SW 1271 (cell line): ENCODE measurements around the gene ZNF726.
"Not testable (repeated sequence)": the region's sequence is repeated elsewhere in the genome, so short reads cannot be mapped to it uniquely, and the experiment has no call there.

Experiments
- DNase-seq, 2 experiments: peaks; one replicate each; lab custom pipeline; 2025; lab: John Stamatoyannopoulos, UW

ZNF726 gene

DNA sequence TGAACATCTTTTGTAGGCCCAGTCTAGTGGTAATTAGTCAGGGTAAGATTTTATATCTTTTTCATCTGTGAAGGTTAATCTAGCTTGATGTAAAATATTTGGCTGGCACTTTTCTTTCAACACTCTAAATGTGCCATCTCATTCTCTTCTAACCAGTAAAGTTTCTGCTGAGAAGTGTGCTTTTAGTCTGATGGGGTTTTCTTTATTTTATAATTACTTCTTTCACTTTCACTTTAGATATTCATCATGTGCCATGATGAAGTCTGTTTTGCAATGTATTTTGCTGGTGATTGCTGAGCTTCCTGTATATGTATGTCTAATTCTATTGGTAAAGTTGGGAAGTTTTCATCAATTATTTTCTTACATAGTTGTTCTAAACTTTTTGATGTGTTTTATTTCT, 31.9 kb downstream of the ZNF726 start:
- DNase-seq, result no peak

DNA sequence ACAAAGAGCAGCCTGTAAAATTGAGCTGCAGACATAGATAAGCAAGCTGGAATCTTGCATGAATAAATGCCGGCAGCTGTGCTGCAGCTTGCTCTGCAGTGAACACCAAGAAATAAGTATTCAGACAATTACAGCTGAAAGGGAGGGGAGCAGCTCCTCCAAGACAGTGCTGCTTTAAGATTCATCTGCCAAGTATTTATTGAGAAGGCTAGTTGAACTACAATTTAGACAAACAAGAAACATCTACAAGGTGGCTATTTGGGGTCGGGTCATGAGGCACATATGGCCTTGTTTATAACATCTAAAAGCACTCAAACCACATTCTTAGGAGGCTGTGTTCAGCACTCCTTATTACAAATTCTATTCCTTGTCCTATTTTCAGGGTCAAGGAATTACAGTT, 34.9 kb downstream of the ZNF726 start:
- no peak for DNase-seq

DNA sequence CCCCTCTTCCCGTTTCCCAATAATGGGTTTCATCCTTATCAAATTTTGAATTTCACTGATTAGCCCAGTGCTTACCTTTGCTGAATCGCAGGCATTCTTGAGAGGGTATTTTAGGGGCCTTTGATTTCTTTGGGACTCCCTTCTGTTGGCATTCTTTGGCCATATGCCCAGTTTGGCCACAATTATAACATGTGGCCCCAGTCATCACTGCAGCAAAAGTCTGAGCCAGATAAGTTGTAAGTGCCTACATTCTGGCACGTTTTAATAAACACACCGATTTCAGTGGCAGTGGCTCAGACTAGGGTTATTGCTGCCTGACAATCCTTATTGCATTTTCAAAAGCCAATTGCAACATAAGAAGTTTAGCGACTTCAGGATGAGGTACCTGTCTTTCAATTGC, 41.4 kb downstream of the ZNF726 start:
- no peak for DNase-seq

DNA sequence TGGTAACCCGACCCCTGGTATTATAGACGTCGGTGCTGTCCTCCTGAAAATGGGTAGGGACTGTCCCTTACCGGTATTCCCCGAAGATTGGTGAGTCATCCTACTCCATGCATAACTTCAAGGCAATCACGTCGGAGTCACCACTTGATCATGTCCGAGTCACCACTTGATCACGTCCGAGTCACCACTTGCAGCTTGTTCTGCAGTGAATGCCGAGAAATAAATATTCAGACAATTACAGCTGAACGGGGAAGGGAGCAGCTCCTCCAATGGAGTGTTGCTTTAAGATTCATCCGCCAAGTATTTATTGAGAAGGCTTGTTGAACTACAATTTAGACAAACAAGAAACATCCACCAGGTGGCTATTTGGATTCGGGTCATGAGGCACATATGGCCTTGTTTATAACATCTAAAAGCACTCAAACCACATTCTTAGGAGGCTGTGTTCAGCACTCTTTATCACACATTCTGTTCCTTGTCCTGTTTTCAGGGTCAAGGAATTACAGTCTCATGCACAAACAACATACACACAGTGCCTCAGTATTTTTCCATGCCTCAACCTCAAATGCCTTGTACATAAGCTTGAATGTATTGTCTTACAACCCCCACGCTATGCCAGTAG, 43.1 kb downstream of the ZNF726 start:
- DNase-seq, result peak; percentile 73 to 89

DNA sequence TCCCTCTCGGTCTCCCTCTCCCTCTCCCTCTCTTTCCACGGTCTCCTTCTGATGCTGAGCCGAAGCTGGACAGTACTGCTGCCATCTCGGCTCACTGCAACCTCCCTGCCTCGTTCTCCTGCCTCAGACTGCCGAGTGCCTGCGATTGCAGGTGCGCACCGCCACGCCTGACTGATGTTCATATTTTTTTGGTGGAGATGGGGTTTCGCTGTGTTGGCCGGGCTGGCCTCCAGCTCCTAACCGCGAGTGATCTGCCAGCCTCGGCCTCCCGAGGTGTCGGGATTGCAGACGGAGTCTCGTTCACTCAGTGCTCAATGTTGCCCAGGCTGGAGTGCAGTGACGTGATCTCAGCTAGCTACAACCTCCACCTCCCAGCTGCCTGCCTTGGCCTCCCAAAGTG, 48.7 kb downstream of the ZNF726 start:
- not testable (repeated sequence) for DNase-seq

DNA sequence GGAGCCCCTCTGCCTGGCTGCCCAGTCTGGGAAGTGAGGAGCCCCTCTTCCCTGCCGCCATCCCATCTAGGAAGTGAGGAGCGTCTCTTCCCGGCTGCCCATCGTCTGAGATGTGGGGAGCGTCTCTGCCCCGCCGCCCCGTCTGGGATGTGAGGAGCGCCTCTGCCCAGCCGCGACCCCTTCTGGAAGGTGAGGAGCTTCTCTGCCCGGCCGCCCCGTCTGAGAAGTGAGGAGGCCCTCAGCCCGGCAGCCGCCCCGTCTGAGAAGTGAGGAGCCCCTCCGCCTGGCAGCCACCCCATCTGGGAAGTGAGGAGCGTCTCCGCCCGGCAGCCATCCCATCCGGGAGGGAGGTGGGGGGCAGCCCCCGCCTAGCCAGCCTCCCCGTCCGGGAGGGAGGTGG, 49.2 kb downstream of the ZNF726 start:
- not testable (repeated sequence) for DNase-seq

DNA sequence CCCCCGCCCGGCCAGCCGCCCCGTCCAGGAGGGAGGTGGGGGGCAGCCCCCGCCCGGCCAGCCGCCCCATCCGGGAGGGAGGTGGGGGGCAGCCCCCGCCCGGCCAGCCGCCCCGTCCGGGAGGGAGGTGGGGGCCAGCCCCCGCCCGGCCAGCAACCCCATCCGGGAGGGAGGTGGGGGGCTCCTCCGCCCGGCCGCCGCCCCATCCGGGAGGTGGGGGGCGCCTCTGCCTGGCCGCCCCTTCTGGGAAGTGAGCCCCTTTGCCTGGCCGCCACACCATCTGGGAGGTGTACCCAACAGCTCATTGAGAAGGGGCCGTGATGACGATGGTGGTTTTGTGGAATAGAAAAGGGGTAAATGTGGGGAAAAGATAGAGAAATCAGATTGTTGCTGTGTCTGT, 49.6 kb downstream of the ZNF726 start:
- DNase-seq, result not testable (repeated sequence)

DNA sequence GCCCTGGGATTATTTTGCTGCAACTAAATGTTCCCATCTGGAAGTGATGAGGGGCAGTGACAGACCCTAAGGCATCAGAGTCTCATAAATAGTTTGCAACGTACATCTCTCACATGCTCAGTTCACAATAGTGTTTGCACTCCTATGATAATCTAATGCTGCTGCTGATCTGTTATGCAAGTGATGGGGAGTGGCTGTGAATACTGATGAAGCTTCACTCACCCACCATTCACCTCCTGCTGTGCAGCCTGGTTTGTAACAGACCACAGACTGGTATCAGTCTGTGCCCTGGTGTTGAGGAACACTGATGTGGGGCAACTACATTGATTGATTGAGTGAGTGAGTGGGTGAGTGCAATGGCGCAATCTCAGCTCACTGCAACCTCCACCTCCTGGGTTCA, 54.9 kb downstream of the ZNF726 start:
- DNase-seq, result no peak

DNA sequence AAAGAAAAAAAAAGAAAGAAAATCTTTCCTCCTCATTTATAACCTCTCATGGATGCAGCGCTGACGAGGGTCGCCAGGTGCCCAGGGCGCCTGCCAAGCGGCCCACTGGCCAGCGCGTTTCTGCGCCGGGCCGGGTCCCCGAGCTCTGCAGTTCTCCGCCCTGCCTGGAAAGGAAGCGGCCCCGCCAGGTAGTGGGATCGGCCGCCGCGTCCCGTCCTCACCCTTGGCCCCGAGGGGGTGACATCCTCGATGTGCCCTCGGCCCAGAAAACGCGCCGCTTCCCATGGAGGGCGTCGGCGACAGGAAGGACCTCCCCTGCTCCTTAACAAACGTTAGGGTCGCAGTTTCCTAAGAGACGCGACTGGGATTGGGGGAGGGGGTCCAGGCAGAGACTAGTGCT, 56.9 kb downstream of the ZNF726 start:
- no peak for DNase-seq

DNA sequence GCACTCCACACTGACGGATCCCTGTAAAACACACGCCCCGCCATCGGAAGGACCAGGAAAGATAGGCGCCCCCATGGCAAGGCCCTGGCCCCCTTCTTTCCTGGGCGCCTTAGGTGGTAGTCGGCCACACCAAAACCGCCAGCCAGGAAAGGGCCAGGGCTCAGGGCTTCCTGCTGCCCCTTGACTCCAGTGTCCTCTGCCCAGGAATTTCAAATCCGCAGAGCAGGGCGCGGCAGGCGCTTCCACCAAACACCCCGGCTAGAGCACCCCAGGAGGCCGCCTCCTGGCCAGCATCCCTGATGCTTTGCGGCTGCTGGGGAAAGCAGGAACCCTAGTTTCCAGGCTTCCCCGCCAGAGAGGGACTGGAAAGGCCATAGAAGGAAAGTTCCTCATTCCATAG, 57.5 kb downstream of the ZNF726 start:
- DNase-seq, result no peak

DNA sequence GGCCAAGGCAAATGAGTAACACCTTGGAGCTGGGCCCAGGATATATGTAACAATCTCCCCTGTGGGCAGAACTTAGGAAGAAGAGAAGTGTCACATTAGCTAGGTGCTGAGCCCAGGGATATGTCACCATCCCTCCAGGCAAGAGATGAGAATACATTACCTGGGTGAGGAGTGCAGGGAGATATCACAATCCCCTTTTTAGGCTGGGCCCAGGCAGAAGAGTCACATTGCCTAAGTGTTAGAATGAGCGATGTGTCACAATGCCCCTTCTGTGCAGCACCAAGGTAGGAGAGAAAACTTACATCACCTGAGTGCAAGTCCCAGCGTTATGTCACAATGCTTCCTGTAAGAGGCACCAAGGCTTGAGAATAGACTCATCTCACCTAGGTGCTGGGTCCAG, 60.3 kb downstream of the ZNF726 start:
- DNase-seq, result no peak

DNA sequence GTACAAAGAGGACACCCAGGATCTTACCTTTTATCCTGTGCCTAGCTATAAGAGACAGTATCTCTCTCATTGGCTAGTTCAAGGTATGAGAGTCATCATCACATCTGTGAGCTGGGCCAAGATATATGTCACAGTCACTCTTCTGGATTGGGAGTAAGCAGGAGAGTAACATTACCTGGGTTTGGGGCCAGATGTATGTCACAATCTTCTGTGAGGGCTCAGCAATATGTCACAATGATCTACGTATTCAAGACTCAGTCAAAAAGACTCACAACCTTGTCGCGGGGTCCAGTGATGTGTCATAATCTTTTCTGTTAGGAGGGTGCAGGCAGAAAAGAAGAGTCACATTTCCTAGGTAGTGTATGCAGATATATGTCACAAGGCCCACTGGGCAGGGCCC, 61.9 kb downstream of the ZNF726 start:
- DNase-seq, result not testable (repeated sequence)

DNA sequence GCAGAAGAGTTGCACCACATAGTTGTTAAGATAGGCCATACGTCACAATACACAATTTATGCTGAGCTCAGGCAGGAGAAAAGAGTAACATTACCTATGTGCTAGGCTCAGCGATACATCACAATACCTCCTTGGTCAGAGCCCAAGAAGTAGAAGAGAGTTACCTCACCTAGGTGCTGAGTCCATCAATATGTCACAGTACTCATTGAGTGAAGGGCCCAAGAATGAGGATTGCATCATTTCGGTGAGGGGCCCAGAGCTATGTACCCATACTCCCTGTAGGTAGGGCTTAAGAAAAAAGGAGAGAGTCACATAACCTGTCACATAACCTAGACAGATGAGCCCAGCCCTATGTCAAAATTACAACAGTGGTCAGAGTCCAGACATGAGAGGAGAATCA, 62.6 kb downstream of the ZNF726 start:
- not testable (repeated sequence) for DNase-seq

DNA sequence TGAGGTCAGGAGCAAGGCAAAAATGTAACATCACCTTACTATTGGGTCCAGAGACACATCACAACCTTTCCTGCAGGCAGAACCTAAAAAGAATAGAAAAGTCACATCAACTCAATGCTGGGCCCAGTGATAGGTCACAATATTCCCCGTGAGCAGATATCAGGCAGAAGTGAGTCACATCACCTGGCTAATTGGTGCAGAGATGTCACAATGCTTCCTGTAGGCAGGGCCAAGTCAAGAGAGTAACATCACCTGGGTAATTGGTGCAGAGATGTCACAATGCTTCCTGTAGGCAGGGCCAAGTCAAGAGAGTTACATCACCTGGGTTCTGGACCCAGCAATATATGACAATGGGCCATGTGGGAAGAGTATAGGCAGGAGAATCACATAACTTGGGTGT, 63.4 kb downstream of the ZNF726 start:
- DNase-seq, result no peak

DNA sequence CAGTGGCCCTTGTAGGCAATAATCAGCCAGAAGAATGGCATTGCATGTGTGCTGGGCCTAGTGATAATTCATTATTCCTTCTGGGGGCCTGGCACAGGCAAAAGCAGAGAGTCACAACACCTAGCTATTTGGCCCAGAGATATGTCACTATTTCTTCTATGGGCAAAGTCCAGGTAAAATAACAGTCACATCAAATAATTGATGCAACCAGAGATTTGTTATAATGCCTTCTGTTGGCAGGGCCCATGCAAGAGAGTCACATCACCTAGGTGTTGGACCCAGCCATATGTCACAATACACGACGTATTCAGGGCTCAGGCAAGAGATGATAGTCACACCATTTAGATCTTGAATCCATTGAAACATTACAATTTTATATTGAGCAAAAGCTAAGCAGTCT, 66.1 kb downstream of the ZNF726 start:
- DNase-seq, result no peak

DNA sequence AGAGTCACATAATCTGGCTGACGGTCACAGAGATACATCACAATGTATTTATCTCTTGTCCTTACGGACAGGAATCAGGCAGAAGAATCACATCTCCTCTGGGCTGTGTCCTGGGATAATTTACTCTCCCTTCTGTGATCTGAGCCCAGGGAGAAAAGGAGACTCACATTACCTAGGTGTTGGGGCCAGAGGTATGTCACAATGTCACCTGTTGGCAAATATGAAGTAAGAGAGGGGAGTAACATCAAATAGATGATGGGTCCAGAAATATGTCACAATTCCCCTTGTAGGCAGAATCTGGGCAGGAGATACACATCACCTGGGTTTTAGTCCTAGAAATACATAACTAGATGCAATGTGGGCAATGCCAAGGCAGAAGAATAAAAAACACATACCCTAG, 67.2 kb downstream of the ZNF726 start:
- no peak for DNase-seq

DNA sequence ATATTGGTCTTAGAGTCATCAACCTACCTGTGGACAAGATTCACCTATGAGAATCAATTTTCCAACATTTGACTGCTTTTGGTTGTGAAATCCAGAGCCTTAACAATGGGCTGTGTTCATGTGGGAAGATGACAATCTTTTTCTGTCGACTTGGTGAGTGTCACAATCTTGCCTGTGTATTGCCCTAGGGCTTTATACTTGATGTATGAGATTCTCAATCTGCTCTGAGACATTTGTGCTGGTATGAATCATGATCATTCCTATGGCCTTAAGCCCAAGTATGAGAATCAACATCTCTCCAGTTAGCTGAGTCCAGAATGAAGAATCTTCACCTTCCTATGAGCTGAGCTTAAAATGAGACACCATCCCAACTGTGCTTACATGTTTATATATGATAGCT, 68.7 kb downstream of the ZNF726 start:
- no peak for DNase-seq
